HL-60 (cell line): ENCODE measurements around the gene FNIP1.

Source experiments
- CTCF ChIP-seq: IDR thresholded peaks from one replicate; pipeline ENCODE4 v1.5.1; 2011; ENCODE audit warnings: low read length, control low read depth, inconsistent platforms; ENCODE audit not compliant: insufficient read depth
- GABPA ChIP-seq: IDR thresholded peaks from 2 replicates; pipeline ENCODE4 v1.6.1; 2012; ENCODE audit warnings: low read depth
- POLR2AphosphoS5 ChIP-seq: IDR thresholded peaks from 2 replicates; pipeline ENCODE4 v1.6.1; 2012; ENCODE audit warnings: low read depth
- SPI1 ChIP-seq: IDR thresholded peaks from 2 replicates; pipeline ENCODE4 v1.6.1; 2012; ENCODE audit warnings: low read depth, mild to moderate bottlenecking, borderline replicate concordance
- TF ChIP-seq, protein P1 (sequence below): IDR thresholded peaks from 2 replicates; pipeline ENCODE4 v1.6.1; 2012; ENCODE audit warnings: low read depth; ENCODE audit not compliant: insufficient replicate concordance

DNA sequence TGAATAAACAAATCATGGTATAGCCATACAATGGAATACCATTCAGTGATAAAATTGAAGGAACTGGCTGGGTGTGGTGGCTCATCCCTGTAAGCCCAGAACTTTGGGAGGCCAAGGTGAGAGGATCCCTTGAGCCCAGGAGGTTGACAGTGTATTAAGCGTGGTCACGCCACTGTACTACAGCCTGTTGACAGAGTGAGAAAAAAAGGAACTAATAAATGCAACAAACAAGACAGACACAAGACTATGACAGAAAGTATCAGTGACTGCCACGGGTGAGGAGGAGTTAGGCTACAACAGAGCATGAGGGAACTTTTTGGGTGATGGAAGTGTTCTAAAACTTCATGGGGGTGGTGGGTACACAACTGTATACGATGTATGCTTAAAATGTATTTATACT, 2.2 kb downstream of the FNIP1 start:
- TF ChIP-seq CTCF (no peak), GABPA (no peak), POLR2AphosphoS5 (no peak), SPI1 (no peak)
- TF ChIP-seq, protein P1, sequence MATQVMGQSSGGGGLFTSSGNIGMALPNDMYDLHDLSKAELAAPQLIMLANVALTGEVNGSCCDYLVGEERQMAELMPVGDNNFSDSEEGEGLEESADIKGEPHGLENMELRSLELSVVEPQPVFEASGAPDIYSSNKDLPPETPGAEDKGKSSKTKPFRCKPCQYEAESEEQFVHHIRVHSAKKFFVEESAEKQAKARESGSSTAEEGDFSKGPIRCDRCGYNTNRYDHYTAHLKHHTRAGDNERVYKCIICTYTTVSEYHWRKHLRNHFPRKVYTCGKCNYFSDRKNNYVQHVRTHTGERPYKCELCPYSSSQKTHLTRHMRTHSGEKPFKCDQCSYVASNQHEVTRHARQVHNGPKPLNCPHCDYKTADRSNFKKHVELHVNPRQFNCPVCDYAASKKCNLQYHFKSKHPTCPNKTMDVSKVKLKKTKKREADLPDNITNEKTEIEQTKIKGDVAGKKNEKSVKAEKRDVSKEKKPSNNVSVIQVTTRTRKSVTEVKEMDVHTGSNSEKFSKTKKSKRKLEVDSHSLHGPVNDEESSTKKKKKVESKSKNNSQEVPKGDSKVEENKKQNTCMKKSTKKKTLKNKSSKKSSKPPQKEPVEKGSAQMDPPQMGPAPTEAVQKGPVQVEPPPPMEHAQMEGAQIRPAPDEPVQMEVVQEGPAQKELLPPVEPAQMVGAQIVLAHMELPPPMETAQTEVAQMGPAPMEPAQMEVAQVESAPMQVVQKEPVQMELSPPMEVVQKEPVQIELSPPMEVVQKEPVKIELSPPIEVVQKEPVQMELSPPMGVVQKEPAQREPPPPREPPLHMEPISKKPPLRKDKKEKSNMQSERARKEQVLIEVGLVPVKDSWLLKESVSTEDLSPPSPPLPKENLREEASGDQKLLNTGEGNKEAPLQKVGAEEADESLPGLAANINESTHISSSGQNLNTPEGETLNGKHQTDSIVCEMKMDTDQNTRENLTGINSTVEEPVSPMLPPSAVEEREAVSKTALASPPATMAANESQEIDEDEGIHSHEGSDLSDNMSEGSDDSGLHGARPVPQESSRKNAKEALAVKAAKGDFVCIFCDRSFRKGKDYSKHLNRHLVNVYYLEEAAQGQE, result no peak
